CD4-positive, alpha-beta T cell treated with Interleukin-6 for 4 hours (primary cell): ENCODE results near the gene SIX1.

Experiments
- DNase-seq: peaks from one replicate; pipeline ENCODE4 v3.0.0-alpha.2; 2020; ENCODE audit warnings: mixed read lengths

Gene SIX1

GRCh38 chr14:60648934-60649874, at the start of gene SIX1:
TSS of gene SIX1 (minus strand) at chr14:60649477. CDS start at chr14:60649189, 288 bp downstream.
- DNase-seq, result no peak

- no peak for DNase-seq
Measured at GRCh38 chr14:60695327-60695726, 46.0 kb upstream of the SIX1 start.

- DNase-seq, result no peak
Measured at GRCh38 chr14:60691383-60692113, 42.3 kb upstream of the SIX1 start.

GRCh38 chr14:60686865-60687264, 37.6 kb upstream of the SIX1 start:
- DNase-seq, result no peak

GRCh38 chr14:60684203-60684602, 34.9 kb upstream of the SIX1 start:
- no peak for DNase-seq

- DNase-seq, result no peak
Measured at GRCh38 chr14:60681271-60681670, 32.0 kb upstream of the SIX1 start.

- DNase-seq, result no peak
Measured at GRCh38 chr14:60680511-60680910, 31.2 kb upstream of the SIX1 start.

- no peak for DNase-seq
Measured at GRCh38 chr14:60679566-60680258, 30.4 kb upstream of the SIX1 start.

GRCh38 chr14:60677701-60678100, 28.4 kb upstream of the SIX1 start:
- no peak for DNase-seq

- no peak for DNase-seq
Measured at GRCh38 chr14:60670989-60671388, 21.7 kb upstream of the SIX1 start.

GRCh38 chr14:60668431-60669112, 19.3 kb upstream of the SIX1 start:
- no peak for DNase-seq

GRCh38 chr14:60665177-60665550, 15.9 kb upstream of the SIX1 start:
- DNase-seq, result no peak

- DNase-seq, result no peak
Measured at GRCh38 chr14:60662982-60663381, 13.7 kb upstream of the SIX1 start.

- DNase-seq, result no peak
Measured at GRCh38 chr14:60661721-60662120, 12.4 kb upstream of the SIX1 start.

GRCh38 chr14:60658909-60659585, 9.8 kb upstream of the SIX1 start:
- no peak for DNase-seq

- no peak for DNase-seq
Measured at GRCh38 chr14:60658211-60658690, 9.0 kb upstream of the SIX1 start.

GRCh38 chr14:60657456-60658210, 8.4 kb upstream of the SIX1 start:
- DNase-seq, result no peak

GRCh38 chr14:60656686-60657455, 7.6 kb upstream of the SIX1 start:
- DNase-seq, result no peak

GRCh38 chr14:60655898-60656685, 6.8 kb upstream of the SIX1 start:
- no peak for DNase-seq
